Epithelial cell of esophagus (primary cell): ENCODE measurements around the gene BRD3.

Experiments used
- DNase-seq: peaks from one replicate; pipeline ENCODE4 v3.0.0; 2010; ENCODE audit warnings: low read depth
- H3K4me3 ChIP-seq: 2 replicates; pipeline ENCODE4 v1.5.1; 2011; ENCODE audit warnings: mild to moderate bottlenecking, low read length, control low read depth
- CTCF ChIP-seq: IDR thresholded peaks from 2 replicates; pipeline ENCODE4 v1.5.1; 2011; ENCODE audit warnings: low read depth, mild to moderate bottlenecking, low read length, control low read depth, inconsistent platforms; ENCODE audit not compliant: insufficient read depth; ENCODE audit errors: missing control alignments

BRD3 gene

GRCh38 chr9:133986774-133987445, 80.9 kb downstream of the BRD3 start:
- DNase-seq = no peak
- no peak overlapping the region for H3K4me3 ChIP-seq
- TF ChIP-seq CTCF = no peak

- H3K4me3 ChIP-seq = no peak overlapping the region
- no peak for TF ChIP-seq CTCF
- DNase-seq = no peak
Observed at GRCh38 chr9:133986061-133986460, 81.8 kb downstream of the BRD3 start.

GRCh38 chr9:133982971-133983720, 84.7 kb downstream of the BRD3 start:
- DNase-seq = no peak
- no peak for TF ChIP-seq CTCF
- no peak overlapping the region for H3K4me3 ChIP-seq

- no peak for DNase-seq
- H3K4me3 ChIP-seq = no peak overlapping the region
Observed at GRCh38 chr9:133981958-133982681, 85.7 kb downstream of the BRD3 start.

GRCh38 chr9:133981589-133981957, 86.3 kb downstream of the BRD3 start:
- no peak for DNase-seq

More at GRCh38 chr9:133981958-133982681, 85.7 kb downstream of the BRD3 start:
- TF ChIP-seq CTCF = no peak

More at GRCh38 chr9:133981589-133981957, 86.3 kb downstream of the BRD3 start:
- H3K4me3 ChIP-seq = no peak overlapping the region
- no peak for TF ChIP-seq CTCF
